Hepatocyte (in vitro differentiated cells): ENCODE data around the gene SOX6. TPM values are rescaled to one million over a fixed set of nuclear protein-coding genes. Genes with fewer than 3 reads are reported as not detected.

Experiments
- DNase-seq: peaks from one replicate; pipeline ENCODE4 v3.0.0-alpha.2; 2016; ENCODE audit warnings: low spot score
- H2AFZ ChIP-seq: fragments of 200-600 bp; sonication (generic); 2 replicates; pipeline ENCODE4 v1.6.0; 2016; ENCODE audit warnings: antibody characterized with exemption, mild to moderate bottlenecking
- H3K27ac ChIP-seq: fragments of 200-600 bp; sonication (generic); 2 replicates; pipeline ENCODE4 v1.5.1; 2016; ENCODE audit warnings: mild to moderate bottlenecking
- H3K27me3 ChIP-seq: fragments of 200-600 bp; sonication (generic); 2 replicates; pipeline ENCODE4 v1.6.1; 2016
- H3K36me3 ChIP-seq: fragments of 200-600 bp; sonication (generic); replicated peaks from 2 replicates; pipeline ENCODE4 v1.5.1; 2016; ENCODE audit warnings: low read depth; ENCODE audit not compliant: insufficient read depth
- H3K4me1 ChIP-seq: fragments of 200-600 bp; sonication (generic); 2 replicates; pipeline ENCODE4 v1.5.1; 2016; ENCODE audit warnings: mild to moderate bottlenecking, moderate library complexity; ENCODE audit not compliant: insufficient read depth
- H3K4me2 ChIP-seq: fragments of 200-600 bp; sonication (generic); 2 replicates; pipeline ENCODE4 v1.6.0; 2016
- H3K4me3 ChIP-seq: fragments of 200-600 bp; sonication (generic); 2 replicates; pipeline ENCODE4 v1.5.1; 2016; ENCODE audit warnings: mild to moderate bottlenecking
- H3K79me2 ChIP-seq: fragments of 200-600 bp; sonication (generic); 2 replicates; pipeline ENCODE4 v1.6.0; 2017; ENCODE audit warnings: mild to moderate bottlenecking
- H3K9me2 ChIP-seq: fragments of 200-600 bp; sonication (generic); replicated peaks from 2 replicates; pipeline ENCODE4 v1.6.0; 2017; ENCODE audit warnings: mild to moderate bottlenecking; ENCODE audit not compliant: insufficient read depth
- H3K9me3 ChIP-seq: fragments of 200-600 bp; sonication (generic); 2 replicates; pipeline ENCODE4 v1.5.1; 2016; ENCODE audit warnings: low read depth, mild to moderate bottlenecking
- H4K20me1 ChIP-seq: fragments of 200-600 bp; sonication (generic); 2 replicates; pipeline ENCODE4 v1.6.0; 2016; ENCODE audit warnings: mild to moderate bottlenecking; ENCODE audit not compliant: insufficient read depth, poor library complexity, severe bottlenecking
- EZH2 ChIP-seq: fragments of 200-600 bp; sonication (generic); IDR thresholded peaks from 2 replicates; pipeline ENCODE4 v1.6.1; 2016; ENCODE audit warnings: antibody characterized with exemption, mild to moderate bottlenecking, borderline replicate concordance
- EZH2phosphoT487 ChIP-seq: fragments of 200-600 bp; sonication (generic); IDR thresholded peaks from one replicate; pipeline ENCODE4 v1.6.1; 2018; ENCODE audit warnings: antibody characterized with exemption, mild to moderate bottlenecking, low read depth, moderate library complexity; ENCODE audit not compliant: unreplicated experiment, severe bottlenecking
- WGBS: methylation state at CpG from one replicate; pipeline ENCODE4 v1.1.6; 2016; ENCODE audit warnings: low lambda C conversion rate; ENCODE audit errors: missing lambda C conversion rate; 5-methylcytosine and 5-hydroxymethylcytosine counted together
- polyA plus RNA-seq: library from polyadenylated mRNA; unstranded; fragments of >200 nt; fragmentation: Nextera tagmentation; extraction: Ambion mirVana; gene quantifications from 2 replicates; pipeline ENCODE4 v1.2.1, GENCODE V29; 2016
- total RNA-seq: library from RNA; depleted of rRNA; stranded (reverse); fragments of >200 nt; gene quantifications from 2 replicates; pipeline ENCODE4 v1.2.3, GENCODE V29; 2014
- TF ChIP-seq, protein P1 (sequence below): fragments of 200-600 bp; sonication (generic); IDR thresholded peaks from 2 replicates; pipeline ENCODE4 v1.5.1; 2016; ENCODE audit warnings: antibody characterized with exemption, mild to moderate bottlenecking; ENCODE audit not compliant: poor library complexity

Gene SOX6
- total and polyA plus RNA-seq, 2 experiments from 2014 or later = 23.2 to 75.7 TPM

DNA sequence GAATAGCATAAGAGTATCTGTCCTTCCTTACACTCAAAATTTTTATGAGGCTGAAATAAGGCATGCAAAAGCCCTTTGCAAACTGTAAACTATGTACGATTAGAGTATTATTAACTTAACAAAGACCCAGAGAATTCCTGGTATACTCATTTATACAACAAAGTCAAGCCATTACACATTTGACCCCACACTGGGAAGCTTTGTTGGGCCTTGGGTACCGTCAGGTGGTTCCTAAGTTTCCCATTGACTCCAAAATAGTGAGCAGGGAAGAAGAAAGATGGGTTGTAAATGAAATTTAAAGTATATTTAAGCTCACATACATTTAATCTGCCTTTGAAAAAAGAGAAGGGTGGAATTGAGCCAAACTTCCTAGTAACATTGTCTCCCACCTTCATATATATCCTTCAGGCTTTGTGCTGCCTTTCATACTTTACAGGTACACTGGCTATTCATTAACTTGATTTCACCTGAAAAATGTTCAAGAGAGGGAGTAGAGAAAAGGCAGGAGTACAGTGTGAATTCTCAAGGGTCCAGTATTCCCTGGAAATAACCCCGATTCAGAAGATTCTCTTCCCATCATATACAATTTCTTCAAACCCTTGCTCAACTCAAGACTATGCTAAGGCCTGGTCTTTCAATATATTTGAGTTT lies 68.6 kb downstream of the SOX6 start:
- Histone ChIP-seq H3K9me3 (no peaks in the 10 kb centered on the region), H3K79me2 (peaks cover 12% of the 10 kb centered on the region), H3K36me3 (no peaks in the 10 kb centered on the region), H3K4me1 (no peaks in the 10 kb centered on the region), H3K4me2 (peak overlapping the region; percentile 34), H3K4me3 (no peak overlapping the region), H2AFZ (no peak overlapping the region), H3K27ac (no peak overlapping the region), H3K9me2 (no peaks in the 10 kb centered on the region), H4K20me1 (no peaks in the 10 kb centered on the region), H3K27me3 (no peaks in the 10 kb centered on the region)
- TF ChIP-seq, protein P1, sequence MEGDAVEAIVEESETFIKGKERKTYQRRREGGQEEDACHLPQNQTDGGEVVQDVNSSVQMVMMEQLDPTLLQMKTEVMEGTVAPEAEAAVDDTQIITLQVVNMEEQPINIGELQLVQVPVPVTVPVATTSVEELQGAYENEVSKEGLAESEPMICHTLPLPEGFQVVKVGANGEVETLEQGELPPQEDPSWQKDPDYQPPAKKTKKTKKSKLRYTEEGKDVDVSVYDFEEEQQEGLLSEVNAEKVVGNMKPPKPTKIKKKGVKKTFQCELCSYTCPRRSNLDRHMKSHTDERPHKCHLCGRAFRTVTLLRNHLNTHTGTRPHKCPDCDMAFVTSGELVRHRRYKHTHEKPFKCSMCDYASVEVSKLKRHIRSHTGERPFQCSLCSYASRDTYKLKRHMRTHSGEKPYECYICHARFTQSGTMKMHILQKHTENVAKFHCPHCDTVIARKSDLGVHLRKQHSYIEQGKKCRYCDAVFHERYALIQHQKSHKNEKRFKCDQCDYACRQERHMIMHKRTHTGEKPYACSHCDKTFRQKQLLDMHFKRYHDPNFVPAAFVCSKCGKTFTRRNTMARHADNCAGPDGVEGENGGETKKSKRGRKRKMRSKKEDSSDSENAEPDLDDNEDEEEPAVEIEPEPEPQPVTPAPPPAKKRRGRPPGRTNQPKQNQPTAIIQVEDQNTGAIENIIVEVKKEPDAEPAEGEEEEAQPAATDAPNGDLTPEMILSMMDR = no peak
- TF ChIP-seq EZH2phosphoT487 = no peak
- TF ChIP-seq EZH2 = no peak
- WGBS = 89% methylated on average over 3 of the region's 3 CpGs
- DNase-seq = no peak

DNA sequence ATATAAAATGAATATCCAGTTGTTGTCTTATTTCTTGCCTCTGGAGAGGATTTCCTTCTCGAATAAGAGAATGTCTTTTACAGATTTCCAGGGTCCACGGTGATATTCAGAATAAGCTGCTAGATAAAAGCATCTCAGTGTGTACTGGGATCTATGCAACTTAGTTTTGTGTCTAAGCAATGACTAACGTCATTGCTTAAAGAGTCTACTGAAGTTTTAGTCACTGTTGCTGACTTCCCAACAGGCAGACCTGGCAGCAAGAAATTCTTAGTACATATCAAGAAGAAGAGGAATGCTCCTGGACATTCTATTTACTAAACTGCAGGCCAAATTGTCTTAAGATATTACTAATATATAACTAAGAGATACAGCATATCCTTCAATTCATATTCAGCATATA lies 70.3 kb downstream of the SOX6 start:
- H3K4me1 ChIP-seq = no peaks in the 10 kb centered on the region
- H3K27ac ChIP-seq = no peak overlapping the region
- H3K9me3 ChIP-seq = no peaks in the 10 kb centered on the region
- H3K36me3 ChIP-seq = no peaks in the 10 kb centered on the region
- DNase-seq = no peak
- 49% methylated on average over 3 of the region's 3 CpGs for WGBS
- H2AFZ ChIP-seq = no peak overlapping the region
- H3K27me3 ChIP-seq = no peaks in the 10 kb centered on the region
- H3K4me3 ChIP-seq = no peak overlapping the region
- no peak overlapping the region for H3K4me2 ChIP-seq
- H4K20me1 ChIP-seq = no peaks in the 10 kb centered on the region
- no peaks in the 10 kb centered on the region for H3K9me2 ChIP-seq
- H3K79me2 ChIP-seq = peaks cover 12% of the 10 kb centered on the region
- TF ChIP-seq, protein P1 = no peak
- TF ChIP-seq EZH2phosphoT487 (no peak), EZH2 (no peak)

DNA sequence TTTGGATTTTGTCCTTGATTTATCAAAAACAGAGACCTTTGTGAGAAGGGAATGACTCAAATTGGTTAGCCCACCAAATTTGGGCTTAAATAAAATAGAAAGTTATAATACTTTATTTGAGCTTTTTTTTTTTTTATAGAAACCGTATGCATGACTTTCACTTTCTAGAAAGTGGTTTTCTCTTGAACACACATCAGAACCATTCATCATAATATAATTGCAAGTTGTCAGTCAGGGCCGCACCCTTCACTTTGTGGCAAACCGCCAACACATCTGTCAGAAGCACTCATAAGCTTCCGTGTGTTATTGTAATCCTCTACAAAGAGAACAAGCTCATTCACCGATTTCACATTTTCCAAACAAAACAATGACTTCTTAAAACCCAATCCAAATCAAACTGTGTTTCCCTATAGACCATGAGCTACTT lies 76.1 kb downstream of the SOX6 start:
- Histone ChIP-seq H4K20me1 (no peaks in the 10 kb centered on the region), H3K27ac (no peak overlapping the region), H3K4me3 (no peak overlapping the region), H3K27me3 (no peaks in the 10 kb centered on the region), H3K79me2 (no peaks in the 10 kb centered on the region), H3K4me2 (no peak overlapping the region), H3K9me2 (no peaks in the 10 kb centered on the region), H3K9me3 (no peaks in the 10 kb centered on the region), H3K4me1 (no peaks in the 10 kb centered on the region), H3K36me3 (no peaks in the 10 kb centered on the region), H2AFZ (no peak overlapping the region)
- 83% methylated on average over 5 of the region's 5 CpGs for WGBS
- peak; percentile 10 for DNase-seq
- TF ChIP-seq EZH2phosphoT487 = no peak
- TF ChIP-seq EZH2 = no peak
- TF ChIP-seq, protein P1 = no peak
